ENCODE data around the gene CDH23. TPM values are rescaled to one million over a fixed set of nuclear protein-coding genes. Genes with fewer than 3 reads are reported as not detected.

CDH23 gene
- total and polyA plus RNA-seq, 9 of the 15 experiments (the other 6 are each of a cell fraction or from before 2014, with no cell fraction given), result 0.18 to 1.2 (median 0.47) TPM

DNA sequence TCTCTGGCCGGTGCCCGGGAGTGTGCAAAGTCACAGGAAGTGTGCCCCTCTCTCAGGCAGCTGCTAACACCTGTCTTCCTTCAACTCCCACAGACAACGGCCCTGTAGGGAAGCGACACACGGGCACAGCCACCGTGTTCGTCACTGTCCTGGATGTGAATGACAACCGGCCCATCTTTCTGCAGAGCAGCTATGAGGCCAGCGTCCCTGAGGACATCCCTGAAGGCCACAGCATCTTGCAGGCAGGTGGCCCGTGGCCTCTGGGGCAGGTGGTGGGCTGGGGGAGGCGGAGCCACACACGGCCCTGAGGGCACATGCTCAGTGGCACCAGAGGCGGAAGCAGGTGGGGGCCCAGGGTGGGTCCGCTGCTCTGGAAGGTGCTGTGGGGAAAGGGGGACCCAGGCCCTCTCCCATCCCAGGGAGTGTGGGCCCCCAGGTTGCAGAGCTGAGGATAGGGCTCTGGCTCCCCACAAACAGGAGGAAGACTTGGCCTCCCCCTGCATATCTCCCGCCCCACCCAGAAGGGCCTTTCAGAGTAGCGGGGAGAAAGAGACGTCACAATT lies 315.9 kb downstream of the CDH23 start:
- ChIA-PET CTCF (ENCODE audit: low intra/inter-chr PET ratio) (interaction anchor here (0.6 kb wide), 1 partner anchor 609 kb away, joined by 3 read pairs; no protein-coding TSS in a partner anchor), POLR2A (interaction anchor here (0.6 to 2.6 kb wide), 4 partner anchors 13 to 93 kb away, joined by 3 to 6 read pairs (median 3); no protein-coding TSS in a partner anchor)
- no peak for ATAC-seq
- Histone ChIP-seq H2AFZ (ENCODE audit: low read depth, low read length) (peak overlapping the region; percentile 91), H3K79me2 (ENCODE audit: control insufficient read depth, insufficient read depth, low read length) (no peaks in the 10 kb centered on the region), H3K36me3 (ENCODE audit: control insufficient read depth, insufficient read depth, low read length) (no peaks in the 10 kb centered on the region), H3K4me1 (replicated peaks in 1 of 2; ENCODE audit: control insufficient read depth in 2 of 2, insufficient read depth in 2 of 2, low read length in 2 of 2) (peaks cover 24 to 60% of the 10 kb centered on the region in 2 experiments), H4K20me1 (replicated peaks; ENCODE audit: control insufficient read depth, insufficient read depth, low read length) (no peaks in the 10 kb centered on the region), H3K9me1 (ENCODE audit: control insufficient read depth, insufficient read depth, low read length) (no peaks in the 10 kb centered on the region), H3K9me3 (replicated peaks; ENCODE audit: control insufficient read depth, insufficient read depth, low read depth, low read length) (no peaks in the 10 kb centered on the region), H3K27ac (ENCODE audit: extremely low read depth, low read depth, low read length) (peak overlapping the region; percentile 73; the same call in 2 of the 3 replicates), H3K4me2 (ENCODE audit: insufficient read depth, low read length) (no peak overlapping the region), H3K4me3 (no peak overlapping the region), H3K27me3 (ENCODE audit: control insufficient read depth in 2 of 2, insufficient read depth in 2 of 2, low read length in 2 of 2) (no peaks in the 10 kb centered on the region), H3K9ac (ENCODE audit: insufficient read depth in 1 of 2, low read depth in 2 of 2, low read length in 2 of 2) (peak overlapping the region; percentile 49 to 88; a peak in 3 of 4 replicates)
- intact Hi-C loops (cut with micrococcal nuclease) (loop anchor here (1.0 kb wide), 1 partner anchor 34 kb away; no protein-coding TSS in a partner anchor), in situ Hi-C loops (cut with MboI) (loop anchor here (5.0 kb wide), 1 partner anchor 100 kb away; no protein-coding TSS in a partner anchor)
- WGBS (ENCODE audit: insufficient coverage, low coverage, missing lambda C conversion rate), result 75% methylated on average over 16 of the region's 17 CpGs
- no TSS peak for BruUV-seq (replicated peaks)
- peak; percentile 54 to 67 (median 58) for DNase-seq (ENCODE audit: extremely low read depth in 1 of 4, low spot score in 3 of 4)
- FAIRE-seq, result no peak
- peak; percentile 23; the same call in 1 of the 2 replicates for TF ChIP-seq CTBP1 (IDR thresholded peaks at IDR 0.05; ENCODE audit: borderline replicate concordance)
- TF ChIP-seq TRIM24 (IDR thresholded peaks at IDR 0.05), result no peak
- no peak for TF ChIP-seq MCM2 (IDR thresholded peaks at IDR 0.05; ENCODE audit: low read depth)
- TF ChIP-seq SMAD2 (IDR thresholded peaks at IDR 0.05; ENCODE audit: low read depth, low read length), result no peak
- TF ChIP-seq, protein P1, sequence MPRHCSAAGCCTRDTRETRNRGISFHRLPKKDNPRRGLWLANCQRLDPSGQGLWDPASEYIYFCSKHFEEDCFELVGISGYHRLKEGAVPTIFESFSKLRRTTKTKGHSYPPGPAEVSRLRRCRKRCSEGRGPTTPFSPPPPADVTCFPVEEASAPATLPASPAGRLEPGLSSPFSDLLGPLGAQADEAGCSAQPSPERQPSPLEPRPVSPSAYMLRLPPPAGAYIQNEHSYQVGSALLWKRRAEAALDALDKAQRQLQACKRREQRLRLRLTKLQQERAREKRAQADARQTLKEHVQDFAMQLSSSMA (CRISPR knock-in tag; IDR thresholded peaks at IDR 0.05), result no peak
- TF ChIP-seq ZBTB7A (IDR thresholded peaks at IDR 0.05; ENCODE audit: borderline replicate concordance, control insufficient read depth, low read depth, low read length), result peak; percentile 26; the same call in 1 of the 2 replicates
- TF ChIP-seq CBFB (CRISPR knock-in tag; IDR thresholded peaks at IDR 0.05), result 0 out of 2 replicates have a peak, but pooled peaks have one; percentile 35
- no peak; a peak in 1 of 4 replicates for TF ChIP-seq NRF1 (conservative IDR thresholded peaks at IDR 0.05 in 1 of 2, IDR thresholded peaks at IDR 0.05 in 1 of 2)
- peak; percentile 0 for TF ChIP-seq RBBP5 (IDR thresholded peaks at IDR 0.05; ENCODE audit: borderline replicate concordance, insufficient read depth, low read length, poor library complexity, severe bottlenecking)
- TF ChIP-seq, protein P2, sequence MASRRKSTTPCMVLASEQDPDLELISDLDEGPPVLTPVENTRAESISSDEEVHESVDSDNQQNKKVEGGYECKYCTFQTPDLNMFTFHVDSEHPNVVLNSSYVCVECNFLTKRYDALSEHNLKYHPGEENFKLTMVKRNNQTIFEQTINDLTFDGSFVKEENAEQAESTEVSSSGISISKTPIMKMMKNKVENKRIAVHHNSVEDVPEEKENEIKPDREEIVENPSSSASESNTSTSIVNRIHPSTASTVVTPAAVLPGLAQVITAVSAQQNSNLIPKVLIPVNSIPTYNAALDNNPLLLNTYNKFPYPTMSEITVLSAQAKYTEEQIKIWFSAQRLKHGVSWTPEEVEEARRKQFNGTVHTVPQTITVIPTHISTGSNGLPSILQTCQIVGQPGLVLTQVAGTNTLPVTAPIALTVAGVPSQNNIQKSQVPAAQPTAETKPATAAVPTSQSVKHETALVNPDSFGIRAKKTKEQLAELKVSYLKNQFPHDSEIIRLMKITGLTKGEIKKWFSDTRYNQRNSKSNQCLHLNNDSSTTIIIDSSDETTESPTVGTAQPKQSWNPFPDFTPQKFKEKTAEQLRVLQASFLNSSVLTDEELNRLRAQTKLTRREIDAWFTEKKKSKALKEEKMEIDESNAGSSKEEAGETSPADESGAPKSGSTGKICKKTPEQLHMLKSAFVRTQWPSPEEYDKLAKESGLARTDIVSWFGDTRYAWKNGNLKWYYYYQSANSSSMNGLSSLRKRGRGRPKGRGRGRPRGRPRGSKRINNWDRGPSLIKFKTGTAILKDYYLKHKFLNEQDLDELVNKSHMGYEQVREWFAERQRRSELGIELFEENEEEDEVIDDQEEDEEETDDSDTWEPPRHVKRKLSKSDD (conservative IDR thresholded peaks at IDR 0.05; ENCODE audit: low read length), result no peak
- no peak for TF ChIP-seq ZNF41 (CRISPR knock-in tag; conservative IDR thresholded peaks at IDR 0.05)
